Spinal cord (tissue), 10 donors: ENCODE measurements around the gene OGFOD2. TPM values are rescaled to one million over a fixed set of nuclear protein-coding genes. Genes with fewer than 3 reads are reported as not detected.
A peak's percentile ranks its signal among the peaks of the same experiment; 100 is the strongest.

Source experiments
- DNase-seq, 6 donors: peaks; one replicate each; pipeline versions ENCODE4 v3.0.0 to v3.0.0-alpha.2; 2013 to 2015; ENCODE audit warnings: low spot score in 6 of 6, low read depth in 4 of 6
- H3K27ac ChIP-seq: one replicate; pipeline ENCODE4 v1.5.1; 2013; ENCODE audit warnings: low read depth, low read length, control low read depth
- H3K27me3 ChIP-seq: one replicate; pipeline ENCODE4 v1.6.1; 2013; ENCODE audit warnings: low read length; ENCODE audit not compliant: control insufficient read depth, insufficient read depth
- H3K36me3 ChIP-seq: one replicate; pipeline ENCODE4 v1.6.1; 2013; ENCODE audit warnings: low read length; ENCODE audit not compliant: control insufficient read depth, insufficient read depth
- H3K4me1 ChIP-seq: one replicate; pipeline ENCODE4 v1.6.1; 2013; ENCODE audit warnings: low read length; ENCODE audit not compliant: control insufficient read depth, insufficient read depth
- H3K4me3 ChIP-seq: one replicate; pipeline ENCODE4 v1.5.1; 2013; ENCODE audit warnings: low read depth, low read length, control low read depth
- H3K9me3 ChIP-seq: one replicate; pipeline ENCODE4 v1.6.1; 2013; ENCODE audit warnings: low read length; ENCODE audit not compliant: control insufficient read depth, insufficient read depth
- WGBS: methylation state at CpG from one replicate; pipeline ENCODE4 v1.1.5; 2013; ENCODE audit warnings: missing lambda C conversion rate; ENCODE audit not compliant: insufficient coverage; 5-methylcytosine and 5-hydroxymethylcytosine counted together
- long read RNA-seq, 4 donors: transcript quantifications; one replicate each; lab custom pipeline, GENCODE V29; 2026
- polyA plus RNA-seq, 2 donors: library from polyadenylated mRNA; unstranded; fragments of 120-200 nt; gene quantifications; one replicate each; pipeline ENCODE4 v1.2.1, GENCODE V29; 2013; ENCODE audit not compliant: insufficient read length in 2 of 2
- total RNA-seq, 2 donors: library from RNA; depleted of rRNA in 1 of 2; stranded (reverse); fragments of 120-200 nt in 1 of 2; fragments of >200 nt in 1 of 2; gene quantifications; one replicate each; pipeline versions ENCODE4 v1.2.3 to v1.2.4, GENCODE V29; 2013 to 2014
- donor health status: healthy.

OGFOD2 gene
- total RNA-seq, result 1 to 10 TPM; 6.5 to 7.8 TPM
- 10 to 100 TPM; 13.3 to 19.1 TPM for polyA plus RNA-seq
- long read RNA-seq, donor 1, partial matches to known transcripts, result 0 of 3 reads
- long read RNA-seq, donor 1, other reads (novel, unspliced or antisense), result 0 of 3 reads
- long read RNA-seq, donor 2, partial matches to known transcripts, result 0 of 1 reads
- long read RNA-seq, donor 2, other reads (novel, unspliced or antisense), result 0 of 1 reads
- long read RNA-seq, donor 3, partial matches to known transcripts, result 0 of 3 reads
- long read RNA-seq, donor 3, other reads (novel, unspliced or antisense), result 0 of 3 reads
- long read RNA-seq, donor 4, transcript OGFOD2-201 (7 exons, 1,780 nt), result major isoform, 10 of 12 reads
- long read RNA-seq, donor 4, partial matches to known transcripts, result 0 of 12 reads
- long read RNA-seq, donor 4, other reads (novel, unspliced or antisense), result 0 of 12 reads

DNA sequence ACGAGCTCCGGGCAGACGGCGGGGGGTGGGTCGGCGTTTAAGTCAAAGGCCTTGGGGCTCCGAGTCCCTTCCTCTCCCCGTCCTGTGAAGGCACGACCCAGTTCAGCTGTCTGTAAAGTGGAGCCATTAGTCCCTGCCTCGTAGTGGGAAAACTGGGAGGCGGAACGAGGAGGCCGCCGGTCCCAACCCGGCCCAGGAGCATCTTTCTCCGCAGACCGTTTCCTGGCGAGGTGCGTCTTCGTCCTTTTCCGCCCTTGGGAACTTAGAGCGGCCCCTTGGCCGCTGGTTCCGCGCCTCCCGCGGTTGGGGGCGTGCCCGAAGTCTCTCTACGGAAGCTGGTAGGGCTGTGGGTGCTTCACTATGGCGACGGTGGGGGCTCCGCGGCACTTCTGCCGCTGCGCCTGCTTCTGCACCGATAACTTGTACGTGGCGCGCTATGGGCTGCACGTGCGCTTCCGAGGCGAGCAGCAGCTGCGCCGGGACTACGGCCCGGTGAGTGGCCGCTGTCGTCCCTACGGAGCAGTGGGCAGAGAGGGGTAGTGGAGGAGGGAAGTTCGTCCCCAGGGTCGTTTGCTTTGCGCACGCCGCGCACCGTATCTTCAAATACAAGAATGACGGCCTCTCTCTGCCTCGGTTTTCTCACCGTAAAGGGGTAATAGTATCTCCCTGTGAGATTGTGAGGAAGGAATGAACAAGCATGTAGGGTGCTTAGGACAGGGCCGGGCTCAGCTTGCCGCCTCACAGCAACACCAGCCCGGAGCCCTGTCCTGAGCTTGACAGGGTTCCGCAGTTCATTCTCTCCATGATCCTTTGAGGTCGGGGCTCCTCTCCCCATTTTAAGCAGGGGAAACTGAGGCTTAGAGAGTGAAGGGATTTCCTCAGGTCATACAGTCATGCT is at the start of gene OGFOD2:
OGFOD2 (plus strand) TSS at position 353 of the 898 bp plus-strand sequence; CDS start at position 361, 8 bp downstream.
- H3K27ac ChIP-seq, result peak within 1 kb of the TSS; percentile 99
- under 1% methylated on average over 63 of the region's 66 CpGs for WGBS
- DNase-seq, result peak; percentile 76 to 97 (median 86)
- H3K4me3 ChIP-seq, result peak within 1 kb of the TSS; percentile 100
- H3K4me1 ChIP-seq, result peaks cover 56% of the 10 kb centered on the region
- peaks cover 35% of the 10 kb centered on the region for H3K36me3 ChIP-seq
- H3K9me3 ChIP-seq, result no peaks in the 10 kb centered on the region
- H3K27me3 ChIP-seq, result no peaks in the 10 kb centered on the region

DNA sequence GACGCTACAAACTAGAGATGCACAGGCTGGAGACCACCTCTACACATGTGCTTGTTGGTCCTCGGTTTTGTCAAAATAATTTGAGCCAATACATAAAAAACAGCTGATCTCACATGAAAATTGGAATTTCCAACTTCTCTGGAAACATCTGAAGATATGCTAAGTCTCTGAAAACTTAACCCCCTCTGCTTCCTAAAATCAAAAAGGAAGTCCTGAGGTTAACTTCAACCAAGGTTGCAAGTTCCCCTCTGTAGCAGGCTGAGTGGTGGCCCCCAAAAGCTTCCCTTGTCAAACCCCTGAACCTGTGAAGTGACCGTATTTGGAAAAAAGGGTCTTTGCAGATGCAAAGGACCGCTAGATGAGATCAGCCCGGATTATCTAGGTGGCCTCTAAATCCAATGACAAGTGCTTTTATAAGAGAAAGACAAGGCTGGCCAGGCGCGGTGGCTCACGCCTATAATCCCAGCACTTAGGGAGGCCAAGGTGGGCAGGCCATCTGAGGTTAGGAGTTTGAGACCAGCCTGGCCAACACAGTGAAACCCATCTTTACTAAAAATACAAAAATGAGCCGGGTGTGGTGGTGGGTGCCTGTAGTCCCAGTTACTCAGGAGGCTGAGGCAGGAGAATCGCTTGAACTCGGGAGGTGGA is 47.2 kb upstream of the OGFOD2 start:
- peaks cover 32% of the 10 kb centered on the region for H3K36me3 ChIP-seq
- H3K9me3 ChIP-seq, result no peaks in the 10 kb centered on the region
- DNase-seq, result no peak
- no peak overlapping the region for H3K27ac ChIP-seq
- WGBS, result 94% methylated on average over 5 of the region's 11 CpGs
- H3K4me1 ChIP-seq, result no peaks in the 10 kb centered on the region
- no peaks in the 10 kb centered on the region for H3K27me3 ChIP-seq
- no peak overlapping the region for H3K4me3 ChIP-seq

DNA sequence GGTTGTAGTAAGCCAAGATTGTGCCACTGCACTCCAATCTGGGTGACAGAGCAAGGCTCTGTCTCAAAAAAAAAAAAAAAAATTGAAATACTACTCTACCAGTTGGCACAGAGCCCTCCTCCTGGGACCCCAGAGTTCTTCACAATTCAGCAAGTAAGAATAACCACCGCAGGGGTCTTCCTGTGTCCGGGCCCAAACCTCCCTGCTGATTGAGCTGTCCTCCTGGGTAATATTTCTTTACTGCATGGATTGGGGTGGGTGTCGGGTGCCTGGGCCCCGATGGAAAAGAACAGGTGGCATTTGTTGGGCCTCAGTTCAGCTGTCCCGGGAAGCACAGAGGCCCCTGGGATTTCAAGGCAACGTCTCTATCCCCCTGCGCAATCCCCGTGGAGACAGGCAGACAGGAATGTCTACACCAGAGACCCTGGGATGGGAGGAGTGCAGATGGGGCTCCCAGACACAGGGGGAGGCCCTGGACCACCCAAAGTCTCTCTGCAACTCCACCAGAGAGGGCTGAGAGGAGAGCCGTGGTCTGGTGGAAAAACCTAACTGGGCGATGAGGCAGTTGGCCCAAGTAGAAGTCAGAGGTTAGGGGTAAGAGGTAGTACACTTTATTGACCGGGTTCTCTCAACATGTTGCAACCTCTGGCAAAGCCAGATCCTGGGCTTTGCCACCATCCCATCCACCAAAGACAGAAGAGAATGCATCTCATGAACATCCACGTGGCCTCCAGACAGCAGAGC is 46.5 kb upstream of the OGFOD2 start:
- no peaks in the 10 kb centered on the region for H3K9me3 ChIP-seq
- no peaks in the 10 kb centered on the region for H3K4me1 ChIP-seq
- DNase-seq, result no peak
- H3K4me3 ChIP-seq, result no peak overlapping the region
- H3K27me3 ChIP-seq, result no peaks in the 10 kb centered on the region
- H3K27ac ChIP-seq, result no peak overlapping the region
- H3K36me3 ChIP-seq, result peaks cover 35% of the 10 kb centered on the region
- whole genome bisulfite sequencing, result 27% methylated on average over 7 of the region's 12 CpGs

DNA sequence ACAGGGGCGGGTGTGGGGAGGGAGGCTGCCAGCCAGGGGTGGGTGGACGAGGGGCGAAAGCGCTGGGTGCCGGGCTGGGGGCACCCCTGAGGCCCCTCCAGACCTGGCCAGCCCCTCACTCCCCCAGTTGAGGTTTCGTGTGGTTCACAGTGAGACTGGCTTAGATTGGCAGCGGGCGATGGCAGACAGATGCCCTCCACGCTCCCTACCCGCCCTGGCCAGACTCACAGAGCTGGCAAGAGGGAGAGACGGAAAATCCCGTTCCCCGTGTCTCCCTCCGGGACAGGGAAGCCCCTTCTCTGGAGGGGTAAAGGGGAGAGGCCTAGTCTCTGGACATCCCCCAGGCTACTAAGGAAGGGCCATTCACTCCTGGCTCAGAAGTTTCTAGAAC is 45.9 kb upstream of the OGFOD2 start:
- Histone ChIP-seq H3K27ac (no peak overlapping the region), H3K27me3 (no peaks in the 10 kb centered on the region), H3K9me3 (no peaks in the 10 kb centered on the region), H3K4me1 (no peaks in the 10 kb centered on the region), H3K4me3 (no peak overlapping the region), H3K36me3 (peaks cover 37% of the 10 kb centered on the region)
- no peak for DNase-seq
- WGBS, result 93% methylated on average over 8 of the region's 14 CpGs

DNA sequence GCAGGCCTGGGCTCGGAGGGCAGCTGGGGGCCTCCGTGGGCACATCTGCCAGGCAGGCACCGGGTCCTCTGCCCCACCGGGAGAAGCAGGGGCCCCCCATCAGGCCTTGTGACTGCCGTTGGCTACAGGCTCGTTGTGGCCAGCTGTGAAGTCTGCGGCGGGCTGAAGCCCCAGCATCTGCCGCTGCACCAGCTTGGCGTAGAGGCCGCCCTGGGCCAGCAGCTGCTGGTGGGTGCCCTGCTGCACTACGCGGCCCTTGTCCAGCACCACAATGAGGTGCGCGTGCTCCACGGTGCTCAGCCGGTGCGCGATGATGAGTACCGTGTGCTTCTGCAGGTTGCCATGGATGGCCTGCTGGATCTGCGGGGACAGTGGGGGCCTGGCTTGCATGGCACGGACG is 45.2 kb upstream of the OGFOD2 start:
- DNase-seq, result no peak
- Histone ChIP-seq H3K27me3 (no peaks in the 10 kb centered on the region), H3K4me3 (no peak overlapping the region), H3K36me3 (peaks cover 39% of the 10 kb centered on the region), H3K27ac (no peak overlapping the region), H3K4me1 (no peaks in the 10 kb centered on the region), H3K9me3 (no peaks in the 10 kb centered on the region)
- WGBS, result 92% methylated on average over 23 of the region's 23 CpGs

DNA sequence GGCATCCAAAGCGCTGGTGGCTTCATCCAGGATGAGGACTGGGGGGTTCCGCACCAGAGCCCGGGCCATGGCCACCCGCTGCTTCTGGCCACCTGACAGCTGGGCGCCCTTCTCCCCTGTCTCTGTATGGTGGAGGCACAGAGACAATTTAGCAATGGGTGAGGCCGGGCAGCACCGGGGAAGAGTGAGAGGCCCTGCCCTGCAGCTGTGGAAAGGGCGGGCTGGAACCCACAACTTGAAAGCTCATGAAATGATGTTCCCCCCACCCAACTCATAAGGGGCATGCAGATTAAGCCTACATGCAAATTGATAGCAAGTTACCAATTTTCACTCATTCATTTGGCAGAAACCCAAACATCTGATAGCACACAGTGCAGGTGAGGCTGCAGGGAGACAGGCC is 42.8 kb upstream of the OGFOD2 start:
- no peak for DNase-seq
- Histone ChIP-seq H3K36me3 (peaks cover 47% of the 10 kb centered on the region), H3K27ac (no peak overlapping the region), H3K9me3 (no peaks in the 10 kb centered on the region), H3K27me3 (no peaks in the 10 kb centered on the region), H3K4me3 (no peak overlapping the region), H3K4me1 (no peaks in the 10 kb centered on the region)
- 98% methylated on average over 6 of the region's 8 CpGs for WGBS

DNA sequence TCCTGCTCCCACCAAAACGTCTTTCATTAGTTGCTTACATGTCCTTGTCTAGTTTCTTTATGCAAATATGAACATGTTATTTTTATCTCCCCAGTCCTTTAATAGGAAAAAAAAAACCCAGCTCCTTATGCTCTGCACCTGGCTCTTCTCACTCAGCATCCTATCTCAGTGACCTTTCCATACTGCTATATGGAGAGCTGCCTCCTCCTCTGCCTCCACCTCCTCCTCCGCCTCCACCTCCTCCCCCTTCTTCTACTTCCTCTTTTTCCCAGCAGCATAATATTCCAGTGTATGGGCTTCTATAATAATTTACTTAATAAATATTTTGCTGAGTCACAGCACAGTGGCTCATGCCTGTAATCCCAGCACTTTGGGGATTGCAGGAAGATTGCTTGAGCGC is 40.3 kb upstream of the OGFOD2 start:
- H3K27me3 ChIP-seq, result no peaks in the 10 kb centered on the region
- no peak overlapping the region for H3K4me3 ChIP-seq
- H3K9me3 ChIP-seq, result no peaks in the 10 kb centered on the region
- H3K4me1 ChIP-seq, result no peaks in the 10 kb centered on the region
- DNase-seq, result no peak
- peaks cover 47% of the 10 kb centered on the region for H3K36me3 ChIP-seq
- 100% methylated on average over 1 of the region's 3 CpGs for WGBS
- H3K27ac ChIP-seq, result no peak overlapping the region

DNA sequence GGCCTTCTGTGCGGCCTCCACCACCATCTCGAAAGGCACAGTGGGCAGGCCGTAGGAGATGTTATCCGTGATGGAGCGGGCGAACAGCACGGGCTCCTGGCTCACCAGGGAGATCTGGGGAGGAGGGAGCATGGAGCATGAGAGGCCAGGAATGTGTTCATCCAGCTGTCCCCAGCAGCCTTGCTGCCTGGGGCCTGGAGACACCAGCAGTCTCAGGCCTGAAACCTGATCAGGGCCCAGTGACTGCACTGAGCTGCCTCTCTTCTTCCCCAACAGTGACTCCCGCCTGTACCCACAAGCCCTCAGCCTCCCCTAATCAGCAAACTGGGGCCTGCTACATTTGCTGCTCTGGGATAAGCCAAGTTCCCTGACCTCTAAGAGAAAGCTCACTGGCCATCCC is 39.7 kb upstream of the OGFOD2 start:
- H3K4me1 ChIP-seq, result no peaks in the 10 kb centered on the region
- H3K27me3 ChIP-seq, result no peaks in the 10 kb centered on the region
- H3K36me3 ChIP-seq, result peaks cover 47% of the 10 kb centered on the region
- H3K27ac ChIP-seq, result no peak overlapping the region
- 87% methylated on average over 7 of the region's 8 CpGs for WGBS
- no peak overlapping the region for H3K4me3 ChIP-seq
- no peak for DNase-seq
- no peaks in the 10 kb centered on the region for H3K9me3 ChIP-seq

DNA sequence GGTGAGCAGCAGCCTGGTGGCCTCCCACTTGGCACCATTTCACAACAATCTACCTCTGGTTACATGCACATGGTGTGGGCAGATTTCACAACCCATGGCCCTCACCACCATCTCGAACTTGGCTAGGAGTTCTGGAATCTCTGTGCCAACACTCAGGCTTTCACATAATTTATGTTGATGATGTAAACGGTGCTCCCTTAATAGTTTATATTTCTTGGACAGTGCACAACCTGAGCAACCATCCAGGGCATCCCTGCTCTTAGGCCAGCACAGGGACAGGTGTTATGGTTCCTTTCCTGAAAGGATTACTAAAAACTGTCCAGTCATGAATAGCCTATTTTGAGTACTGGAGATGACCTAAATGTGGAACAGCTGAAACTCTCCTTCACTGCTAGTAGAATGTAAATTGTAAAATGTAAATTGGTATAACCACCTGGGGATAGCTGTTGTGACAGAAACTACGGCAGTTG is 37.4 kb upstream of the OGFOD2 start:
- DNase-seq, result no peak
- Histone ChIP-seq H3K36me3 (peaks cover 43% of the 10 kb centered on the region), H3K9me3 (no peaks in the 10 kb centered on the region), H3K4me3 (no peak overlapping the region), H3K4me1 (no peaks in the 10 kb centered on the region), H3K27ac (no peak overlapping the region), H3K27me3 (no peaks in the 10 kb centered on the region)
- WGBS, result 67% methylated on average over 1 of the region's 3 CpGs
